Stimulated activated effector memory CD8-positive, alpha-beta T cell treated with anti-CD3 and anti-CD28 coated beads, Interleukin-12 subunit alpha, Interleukin-12 subunit beta, amount 100 ng/mL, for 72 hours (primary cell): ENCODE data around the gene ZBED3.
"Not testable (repeated sequence)": the region's sequence is repeated elsewhere in the genome, so short reads cannot be mapped to it uniquely, and the experiment has no call there.

Experiments
- ATAC-seq: fragments of 150-1000 bp; cut with Tn5 transposase; 2 replicates; pipeline ENCODE4 v1.10.0; 2021
- DNase-seq, 2 donors: peaks; one replicate each; pipeline ENCODE4 v3.0.0; 2021 to 2022; ENCODE audit warnings: low spot score in 2 of 2
- H3K27ac Mint-ChIP-seq: one replicate; pipeline ENCODE4 v1.8.0; 2022; ENCODE audit warnings: mild to moderate bottlenecking, mixed read lengths
- H3K36me3 Mint-ChIP-seq: one replicate; pipeline ENCODE4 v1.8.0; 2022; ENCODE audit warnings: mild to moderate bottlenecking, mixed read lengths
- H3K4me1 Mint-ChIP-seq: one replicate; pipeline ENCODE4 v1.8.0; 2022; ENCODE audit warnings: mixed read lengths
- H3K4me3 Mint-ChIP-seq: one replicate; pipeline ENCODE4 v1.8.0; 2022; ENCODE audit warnings: mild to moderate bottlenecking, mixed read lengths
- H3K9me3 Mint-ChIP-seq: one replicate; pipeline ENCODE4 v1.8.0; 2022; ENCODE audit warnings: mixed read lengths

ZBED3 gene

GRCh38 chr5:77087484-77088261 is 588 bp upstream of the ZBED3 start:
- ATAC-seq (no peak), DNase-seq (no peak)
- Mint-ChIP-seq H3K4me1 (peaks cover 12% of the 10 kb centered on the region), H3K36me3 (no peaks in the 10 kb centered on the region), H3K4me3 (peak overlapping the region; percentile 72), H3K9me3 (no peaks in the 10 kb centered on the region), H3K27ac (peak overlapping the region; percentile 57)

DNA sequence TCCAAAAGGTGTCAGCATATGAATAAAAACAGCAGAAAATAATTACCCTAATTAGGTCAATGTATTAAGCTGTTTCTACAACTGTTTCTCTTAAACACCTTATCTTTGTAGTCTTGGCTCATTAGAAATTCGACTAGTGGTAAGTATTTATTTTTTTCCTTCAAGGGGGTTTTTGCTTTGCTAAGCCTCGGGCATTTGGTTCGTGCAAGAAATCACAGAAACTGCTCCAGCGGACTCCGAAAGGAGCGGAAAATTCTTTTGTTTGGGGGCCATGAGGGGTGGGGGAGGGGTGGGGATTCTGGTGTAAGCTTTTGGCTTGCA is 757 bp downstream of the ZBED3 start:
- Mint-ChIP-seq H3K27ac (peak overlapping the region; percentile 57), H3K9me3 (no peaks in the 10 kb centered on the region), H3K36me3 (no peaks in the 10 kb centered on the region), H3K4me1 (peaks cover 12% of the 10 kb centered on the region), H3K4me3 (peak overlapping the region; percentile 72)
- ATAC-seq (no peak), DNase-seq (no peak)

GRCh38 chr5:77083088-77083487 is 4.0 kb downstream of the ZBED3 start:
- Mint-ChIP-seq H3K36me3 (no peaks in the 10 kb centered on the region), H3K9me3 (no peaks in the 10 kb centered on the region), H3K4me1 (peaks cover 12% of the 10 kb centered on the region), H3K27ac (no peak overlapping the region), H3K4me3 (no peak overlapping the region)
- DNase-seq (no peak), ATAC-seq (no peak)

- no peaks in the 10 kb centered on the region for H3K36me3 Mint-ChIP-seq
- H3K4me1 Mint-ChIP-seq, result peaks cover 10% of the 10 kb centered on the region
- no peaks in the 10 kb centered on the region for H3K9me3 Mint-ChIP-seq
- DNase-seq (no peak), ATAC-seq (no peak)
- H3K4me3 Mint-ChIP-seq, result no peak overlapping the region
- no peak overlapping the region for H3K27ac Mint-ChIP-seq
These were observed 4.8 kb downstream of the ZBED3 start for GRCh38 chr5:77082280-77082679.

- no peak overlapping the region for H3K4me3 Mint-ChIP-seq
- H3K27ac Mint-ChIP-seq, result no peak overlapping the region
- no peak for DNase-seq
- no peaks in the 10 kb centered on the region for H3K9me3 Mint-ChIP-seq
- no peak for ATAC-seq
- peaks cover 5% of the 10 kb centered on the region for H3K36me3 Mint-ChIP-seq
- H3K4me1 Mint-ChIP-seq, result peaks cover 10% of the 10 kb centered on the region
These were observed 6.2 kb downstream of the ZBED3 start for GRCh38 chr5:77080905-77081304.

DNA sequence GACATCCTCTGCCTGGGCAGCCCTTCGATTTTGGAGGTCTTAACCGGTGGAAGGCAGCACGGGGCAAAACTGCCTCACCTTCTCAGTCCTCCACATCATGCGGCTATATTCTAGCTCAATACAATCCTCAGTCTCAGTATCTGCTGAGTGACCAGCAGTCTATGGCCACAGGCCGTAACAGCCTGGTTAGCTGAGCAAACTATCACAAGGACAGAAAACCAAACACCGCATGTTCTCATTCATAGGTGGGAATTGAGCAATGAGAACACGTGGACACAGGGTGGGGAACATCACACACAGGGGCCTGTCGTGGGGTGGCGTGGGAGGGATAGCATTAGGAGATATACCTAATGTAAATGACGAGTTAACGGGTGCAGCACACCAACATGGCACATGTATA is 6.6 kb downstream of the ZBED3 start:
- H3K4me1 Mint-ChIP-seq, result peaks cover 11% of the 10 kb centered on the region
- not testable (repeated sequence) for H3K9me3 Mint-ChIP-seq, H3K27ac Mint-ChIP-seq, DNase-seq, H3K4me3 Mint-ChIP-seq, H3K36me3 Mint-ChIP-seq, ATAC-seq

- peaks cover 6% of the 10 kb centered on the region for H3K36me3 Mint-ChIP-seq
- ATAC-seq, result no peak
- no peak overlapping the region for H3K27ac Mint-ChIP-seq
- DNase-seq, result no peak
- H3K4me1 Mint-ChIP-seq, result peaks cover 11% of the 10 kb centered on the region
- H3K4me3 Mint-ChIP-seq, result peak overlapping the region; percentile 40
- H3K9me3 Mint-ChIP-seq, result no peaks in the 10 kb centered on the region
These were observed 9.3 kb downstream of the ZBED3 start for GRCh38 chr5:77077829-77078176.

GRCh38 chr5:77076961-77077828 is 9.9 kb downstream of the ZBED3 start:
- peak; percentile 90 for ATAC-seq
- Mint-ChIP-seq H3K36me3 (peaks cover 6% of the 10 kb centered on the region), H3K4me3 (peak overlapping the region; percentile 40), H3K9me3 (no peaks in the 10 kb centered on the region), H3K4me1 (peaks cover 11% of the 10 kb centered on the region), H3K27ac (no peak overlapping the region)
- peak; percentile 60 to 78 for DNase-seq

GRCh38 chr5:77074745-77075144 is 12.3 kb downstream of the ZBED3 start:
- Mint-ChIP-seq H3K36me3 (peaks cover 6% of the 10 kb centered on the region), H3K27ac (no peak overlapping the region), H3K9me3 (no peaks in the 10 kb centered on the region), H3K4me3 (no peak overlapping the region), H3K4me1 (peaks cover 11% of the 10 kb centered on the region)
- DNase-seq (no peak), ATAC-seq (no peak)

DNA sequence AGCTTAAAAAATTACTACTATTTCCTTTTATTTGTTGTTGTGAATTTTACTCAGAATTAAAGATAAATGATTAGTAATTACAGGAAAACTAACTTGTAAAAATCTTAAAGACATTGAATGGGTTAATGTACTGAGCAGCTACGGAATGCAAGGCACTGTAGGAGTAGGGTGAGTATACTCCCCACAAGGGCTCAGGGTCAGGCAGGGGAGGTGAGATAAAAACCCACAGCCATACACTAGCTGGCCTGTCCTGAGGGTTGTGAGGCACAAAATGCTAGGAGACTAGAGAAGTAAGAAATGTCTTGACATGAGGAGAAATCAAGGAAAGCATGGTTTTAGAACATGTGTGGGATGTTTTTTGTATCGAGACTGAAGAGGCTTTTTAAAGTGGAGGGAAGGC is 13.4 kb downstream of the ZBED3 start:
- no peaks in the 10 kb centered on the region for H3K9me3 Mint-ChIP-seq
- H3K27ac Mint-ChIP-seq, result no peak overlapping the region
- peaks cover 12% of the 10 kb centered on the region for H3K36me3 Mint-ChIP-seq
- ATAC-seq (no peak), DNase-seq (no peak)
- H3K4me3 Mint-ChIP-seq, result no peak overlapping the region
- H3K4me1 Mint-ChIP-seq, result peaks cover 11% of the 10 kb centered on the region

GRCh38 chr5:77066823-77067442 is 20.2 kb downstream of the ZBED3 start:
- ATAC-seq, result no peak
- no peak for DNase-seq
- H3K27ac Mint-ChIP-seq, result no peak overlapping the region
- H3K9me3 Mint-ChIP-seq, result no peaks in the 10 kb centered on the region
- H3K4me1 Mint-ChIP-seq, result peaks cover 8% of the 10 kb centered on the region
- no peak overlapping the region for H3K4me3 Mint-ChIP-seq
- peaks cover 54% of the 10 kb centered on the region for H3K36me3 Mint-ChIP-seq

GRCh38 chr5:77066184-77066583 is 20.9 kb downstream of the ZBED3 start:
- no peak for DNase-seq
- Mint-ChIP-seq H3K4me1 (peaks cover 8% of the 10 kb centered on the region), H3K4me3 (no peak overlapping the region), H3K27ac (no peak overlapping the region), H3K9me3 (no peaks in the 10 kb centered on the region), H3K36me3 (peaks cover 62% of the 10 kb centered on the region)
- ATAC-seq, result no peak

- Mint-ChIP-seq H3K4me3 (no peak overlapping the region), H3K4me1 (peaks cover 8% of the 10 kb centered on the region), H3K36me3 (peaks cover 71% of the 10 kb centered on the region), H3K27ac (no peak overlapping the region), H3K9me3 (no peaks in the 10 kb centered on the region)
- DNase-seq, result no peak
- ATAC-seq, result no peak
These were observed 21.8 kb downstream of the ZBED3 start for GRCh38 chr5:77065256-77065655.

DNA sequence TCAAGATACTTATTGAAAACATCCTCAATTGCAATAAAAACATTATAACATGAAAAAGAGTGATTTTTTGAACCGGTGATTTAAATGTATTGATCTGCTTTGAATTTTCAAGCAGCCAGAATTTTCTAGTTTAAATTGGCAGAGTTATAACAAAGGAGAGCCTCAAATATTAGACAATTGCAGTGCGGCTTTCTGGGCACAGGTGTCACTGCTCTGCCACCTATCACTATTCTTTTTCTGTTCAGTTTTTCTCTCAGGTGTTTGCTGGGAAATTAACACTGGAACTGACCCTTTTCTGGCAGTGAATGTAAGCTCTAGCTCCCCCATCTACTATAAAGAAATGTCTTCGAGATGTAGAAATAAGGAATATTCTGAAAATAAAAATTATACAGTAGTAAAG is 23.0 kb downstream of the ZBED3 start:
- peaks cover 79% of the 10 kb centered on the region for H3K36me3 Mint-ChIP-seq
- H3K4me3 Mint-ChIP-seq, result no peak overlapping the region
- peaks cover 8% of the 10 kb centered on the region for H3K4me1 Mint-ChIP-seq
- ATAC-seq, result no peak
- no peak overlapping the region for H3K27ac Mint-ChIP-seq
- no peaks in the 10 kb centered on the region for H3K9me3 Mint-ChIP-seq
- no peak for DNase-seq

- DNase-seq (no peak), ATAC-seq (peak; percentile 93)
- no peak overlapping the region for H3K4me3 Mint-ChIP-seq
- H3K27ac Mint-ChIP-seq, result no peak overlapping the region
- H3K4me1 Mint-ChIP-seq, result peaks cover 11% of the 10 kb centered on the region
- H3K9me3 Mint-ChIP-seq, result no peaks in the 10 kb centered on the region
- H3K36me3 Mint-ChIP-seq, result peaks cover 64% of the 10 kb centered on the region
These were observed 40.5 kb downstream of the ZBED3 start for GRCh38 chr5:77046416-77047073.
